Uterus (tissue), 4 donors: Measurements from ENCODE around the gene ST8SIA2. TPM values are rescaled to one million over a fixed set of nuclear protein-coding genes. Genes with fewer than 3 reads are reported as not detected.

Source experiments
- DNase-seq, 2 donors: peaks; one replicate each; pipeline ENCODE4 v3.0.0-alpha.2; 2019 to 2020
- H3K27ac ChIP-seq, 2 donors: fragments of 200-600 bp; sonication (generic); 1 replicate in 1 of 2; 2 replicates in 1 of 2; pipeline ENCODE4 v1.5.1; 2016 to 2018
- H3K27me3 ChIP-seq, 2 donors: fragments of 200-600 bp; sonication (generic); one replicate each; pipeline ENCODE4 v1.5.1; 2018 to 2019; ENCODE audit warnings: control low read depth in 1 of 2
- H3K36me3 ChIP-seq, 2 donors: fragments of 200-600 bp; sonication (generic); one replicate each; pipeline ENCODE4 v1.5.1; 2019; ENCODE audit warnings: control low read depth in 1 of 2
- H3K4me1 ChIP-seq, 2 donors: fragments of 200-600 bp; sonication (generic); one replicate each; pipeline ENCODE4 v1.5.1; 2018 to 2019; ENCODE audit warnings: control low read depth in 1 of 2
- H3K4me3 ChIP-seq, 2 donors: fragments of 200-600 bp; sonication (generic); 1 replicate in 1 of 2; 2 replicates in 1 of 2; pipeline ENCODE4 v1.5.1; 2018 to 2019; ENCODE audit warnings: mild to moderate bottlenecking in 1 of 2
- H3K9me3 ChIP-seq, 2 donors: fragments of 200-600 bp; sonication (generic); one replicate each; pipeline ENCODE4 v1.5.1; 2019; ENCODE audit warnings: control low read depth in 1 of 2
- CTCF ChIP-seq, 4 experiments: fragments of 200-600 bp in 2 of 4; fragments of 450-650 bp in 2 of 4; sonication (generic) in 2 of 4; IDR thresholded peaks; one replicate each; pipeline ENCODE4 v1.5.1; 2016 to 2019; ENCODE audit warnings: antibody characterized with exemption in 4 of 4, mild to moderate bottlenecking in 2 of 4, moderate library complexity in 1 of 4
- POLR2A ChIP-seq, 2 donors: fragments of 450-650 bp; IDR thresholded peaks; one replicate each; pipeline ENCODE4 v1.6.1; 2016; ENCODE audit warnings: antibody characterized with exemption in 2 of 2, mild to moderate bottlenecking in 1 of 2, moderate library complexity in 1 of 2
- intact Hi-C: fragments of 100-400 bp; cut with DNase I; formaldehyde crosslinking; loops from one replicate; pipeline ENCODE4 v1.15.1; 2023; ENCODE audit warnings: low total_unique reads
- small RNA-seq: library from RNA; depleted of rRNA; stranded (forward); fragments of <200 nt; gene quantifications from one replicate; pipeline ENCODE3, GENCODE V24; 2016
- total RNA-seq, 4 donors: library from RNA; depleted of rRNA in 3 of 4; stranded (reverse); fragments of >200 nt in 3 of 4; gene quantifications; one replicate each; pipeline versions ENCODE4 v1.1.0 to v1.2.4, GENCODE V29; 2014 to 2023
- donor health status: DM: yes; HTN: yes; CAD: no.

ST8SIA2 gene
- total RNA-seq, 4 donors from 2014 or later: 4.1 TPM; not detected in 3

GRCh38 chr15:92506506-92506905 lies 112.8 kb downstream of the ST8SIA2 start:
- Histone ChIP-seq H3K36me3 (no peaks in the 10 kb centered on the region), H3K4me1 (no peaks in the 10 kb centered on the region), H3K4me3 (no peak overlapping the region), H3K27me3 (no peaks in the 10 kb centered on the region), H3K9me3 (no peaks in the 10 kb centered on the region), H3K27ac (no peak overlapping the region)
- intact Hi-C loops: no loop called here
- no peak for TF ChIP-seq CTCF (IDR thresholded peaks at IDR 0.05)
- no peak for TF ChIP-seq POLR2A (IDR thresholded peaks at IDR 0.05)
- DNase-seq: no peak

DNA sequence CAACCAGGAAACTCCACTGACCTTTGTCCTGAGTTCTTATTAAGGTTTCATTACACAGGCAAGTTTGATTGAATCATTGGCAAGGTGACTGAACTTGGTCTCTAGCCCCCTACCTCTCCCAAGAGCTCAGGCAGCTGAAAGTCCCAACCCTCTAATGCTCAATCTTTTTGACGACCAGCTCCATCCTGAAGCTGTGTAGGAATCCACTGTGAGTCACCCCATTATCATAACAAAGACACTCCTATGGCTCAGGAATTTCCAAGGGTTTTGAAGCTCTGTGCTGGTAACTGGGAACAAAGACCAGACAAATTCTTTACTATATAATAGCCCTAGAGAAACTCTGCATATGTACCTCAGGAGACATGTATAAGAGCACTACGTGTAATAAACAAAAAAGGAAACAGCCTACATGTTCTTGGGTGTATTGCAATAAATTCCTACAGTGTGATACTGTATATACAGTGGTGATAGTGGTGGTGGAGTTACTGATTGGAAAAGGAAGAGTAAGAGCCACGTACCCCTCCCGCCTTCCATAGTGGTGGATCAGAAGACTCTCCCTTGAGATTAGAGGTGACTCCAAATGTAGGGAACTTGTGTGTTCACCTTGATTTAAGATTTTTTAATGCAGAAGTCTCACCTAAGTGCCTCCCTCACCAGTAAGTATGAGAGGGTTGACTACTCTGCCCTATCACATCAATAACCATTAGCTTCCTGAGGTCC lies 116.6 kb downstream of the ST8SIA2 start:
- no peak for TF ChIP-seq CTCF (IDR thresholded peaks at IDR 0.05)
- TF ChIP-seq POLR2A (IDR thresholded peaks at IDR 0.05): no peak

More for the DNA sequence above, 116.6 kb downstream of the ST8SIA2 start:
- intact Hi-C loops: no loop called here
- no peak overlapping the region for H3K4me3 ChIP-seq
- DNase-seq: no peak
- no peaks in the 10 kb centered on the region for H3K27me3 ChIP-seq
- H3K4me1 ChIP-seq: no peaks in the 10 kb centered on the region
- H3K9me3 ChIP-seq: no peaks in the 10 kb centered on the region
- H3K27ac ChIP-seq: no peak overlapping the region
- H3K36me3 ChIP-seq: no peaks in the 10 kb centered on the region

Small RNAs within 50 kb of the gene (small RNA-seq; reads per million reads assigned to genes)
- gene RF01233: not detected
